ENCODE measurements around the gene UBB. TPM values are rescaled to one million over a fixed set of nuclear protein-coding genes. Genes with fewer than 3 reads are reported as not detected.
A peak's percentile ranks its signal among the peaks of the same experiment; 100 is the strongest.

Gene UBB
- total and polyA plus RNA-seq, 9 of the 15 experiments (the other 6 are each of a cell fraction or from before 2014, with no cell fraction given), result 1,069 to 4,143 (median 1,696) TPM

DNA sequence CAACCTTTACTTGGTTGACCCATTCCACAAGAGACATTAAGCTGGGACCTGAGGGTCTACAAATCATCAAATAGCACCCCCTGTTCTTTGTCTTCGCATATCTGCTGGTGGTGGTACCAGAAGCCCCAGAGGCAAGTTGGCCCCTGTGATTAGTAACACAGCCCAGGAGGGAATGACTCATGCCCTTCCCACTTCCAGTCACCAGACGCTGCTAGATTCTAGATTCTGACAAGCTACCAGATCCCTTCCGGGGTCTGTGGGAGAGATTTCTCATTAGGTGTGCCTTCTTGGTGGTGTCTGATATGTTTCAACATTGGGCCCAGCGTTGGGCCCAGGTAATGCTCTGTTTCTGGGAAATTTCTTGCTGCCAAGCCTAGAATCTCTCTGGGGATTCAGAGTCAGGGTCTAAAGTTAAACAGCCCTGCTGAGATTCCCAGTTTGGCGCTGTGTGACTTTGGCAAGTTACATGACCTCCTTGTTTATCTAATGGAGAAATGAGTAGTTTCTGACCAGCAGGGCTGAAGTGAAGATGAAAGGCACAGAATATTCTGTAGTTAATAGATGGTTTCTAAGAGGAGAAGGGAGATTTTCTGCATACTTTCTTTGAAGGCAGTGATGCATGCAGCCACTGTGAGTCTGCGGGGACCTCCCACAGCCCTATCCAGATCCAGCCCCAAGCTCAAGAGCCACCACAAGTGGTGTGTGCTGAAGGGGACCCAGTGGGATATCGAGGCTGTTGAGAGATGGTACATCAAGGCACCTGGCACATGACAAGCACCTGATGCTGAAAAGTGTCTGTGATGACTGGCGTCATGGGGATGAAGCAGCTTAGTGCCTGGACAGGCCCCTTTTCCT, 38.4 kb downstream of the UBB start (continued):
- TF ChIP-seq POLR2AphosphoS5 (IDR thresholded peaks at IDR 0.05; ENCODE audit: control insufficient read depth, insufficient read depth, low read depth, low read length) (peak; percentile 59; the same call in 1 of the 2 replicates), DEAF1 (CRISPR knock-in tag; IDR thresholded peaks at IDR 0.05) (0 out of 2 replicates have a peak, but pooled peaks have one; percentile 21), TRIM24 (IDR thresholded peaks at IDR 0.05) (peak in 1 of 2 experiments; percentile 31; a peak in 2 of 4 replicates), MITF (IDR thresholded peaks at IDR 0.05) (peak; percentile 86), ETV1 (tag; conservative IDR thresholded peaks at IDR 0.05; ENCODE audit: low read depth) (peak; percentile 70), CBFA2T3 (IDR thresholded peaks at IDR 0.05) (peak; percentile 88), MTA2 (IDR thresholded peaks at IDR 0.05; ENCODE audit: low read depth) (no peak), NFIX (CRISPR knock-in tag; IDR thresholded peaks at IDR 0.05; ENCODE audit: low read depth) (no peak), ETV5 (CRISPR knock-in tag; IDR thresholded peaks at IDR 0.05; ENCODE audit: low read depth) (peak; percentile 83), MAFK (IDR thresholded peaks at IDR 0.05; ENCODE audit: low read length) (no peak), SMARCB1 (IDR thresholded peaks at IDR 0.05; ENCODE audit: insufficient read length, low read depth) (no peak), FOXA1 (IDR thresholded peaks at IDR 0.05; ENCODE audit: borderline replicate concordance) (no peak), NFE2L1 (tag; IDR thresholded peaks at IDR 0.05; ENCODE audit: borderline replicate concordance, low read depth) (no peak), TAF7 (tag; IDR thresholded peaks at IDR 0.05) (no peak), ETS2 (tag; IDR thresholded peaks at IDR 0.05; ENCODE audit: borderline replicate concordance, poor library complexity, severe bottlenecking) (no peak), MAFG (tag; conservative IDR thresholded peaks at IDR 0.05) (0 out of 2 replicates have a peak, but pooled peaks have one; percentile 35)

Measured in K562 (cell line).